HepG2 (cell line): ENCODE results near the gene APOC4. TPM values are rescaled to one million over a fixed set of nuclear protein-coding genes. Genes with fewer than 3 reads are reported as not detected.

Experiments used
- CAMTA2 ChIP-seq: sonication (generic); formaldehyde crosslinking; IDR thresholded peaks from 2 replicates; pipeline ENCODE4 v1.4.0; 2020; ENCODE audit warnings: mild to moderate bottlenecking, missing genetic modification reagents, borderline replicate concordance
- FOXC1 ChIP-seq: sonication (generic); formaldehyde crosslinking; IDR thresholded peaks from 2 replicates; pipeline ENCODE4 v1.8.0; 2022; ENCODE audit warnings: mild to moderate bottlenecking, missing genetic modification reagents, borderline replicate concordance
- GFI1 ChIP-seq: sonication (generic); formaldehyde crosslinking; IDR thresholded peaks from 2 replicates; pipeline ENCODE4 v1.5.0; 2020; ENCODE audit warnings: missing genetic modification reagents, mild to moderate bottlenecking, borderline replicate concordance
- HCFC1 ChIP-seq: fragments of 150-350 bp; IDR thresholded peaks from 2 replicates; pipeline ENCODE4 v1.6.1; 2014; ENCODE audit warnings: low read depth, low read length
- HMG20B ChIP-seq: conservative IDR thresholded peaks from 2 replicates; pipeline ENCODE4 v1.6.1; 2016; ENCODE audit warnings: missing genetic modification reagents, missing compliant biosample characterization
- KDM5B ChIP-seq: sonication (generic); formaldehyde crosslinking; IDR thresholded peaks from 2 replicates; pipeline ENCODE4 v1.4.0; 2020; ENCODE audit warnings: missing genetic modification reagents, mild to moderate bottlenecking, borderline replicate concordance
- KLF12 ChIP-seq: sonication (generic); formaldehyde crosslinking; IDR thresholded peaks from 2 replicates; pipeline ENCODE4 v1.4.0; 2020; ENCODE audit warnings: missing genetic modification reagents, borderline replicate concordance
- RXRB ChIP-seq: IDR thresholded peaks from 2 replicates; pipeline ENCODE4 v1.6.1; 2016; ENCODE audit warnings: borderline replicate concordance, missing genetic modification reagents, missing compliant biosample characterization
- SNAPC2 ChIP-seq: sonication (generic); formaldehyde crosslinking; IDR thresholded peaks from 2 replicates; pipeline ENCODE4 v1.8.1; 2022; ENCODE audit warnings: mild to moderate bottlenecking, missing genetic modification reagents
- SOX13 ChIP-seq, 3 experiments: fragments of 450-650 bp in 1 of 3; sonication (generic) in 1 of 3; formaldehyde crosslinking in 1 of 3; IDR thresholded peaks in 2 of 3; conservative IDR thresholded peaks in 1 of 3; 2 replicates each; pipeline versions ENCODE4 v1.5.0 to v1.6.1; 2016 to 2020; ENCODE audit warnings: antibody characterized with exemption in 1 of 3, mild to moderate bottlenecking in 1 of 3, missing compliant biosample characterization in 1 of 3, missing genetic modification reagents in 1 of 3, moderate library complexity in 1 of 3
- ZNF207 ChIP-seq: fragments of 450-650 bp; IDR thresholded peaks from 2 replicates; pipeline ENCODE4 v1.6.1; 2016; ENCODE audit warnings: antibody characterized with exemption, borderline replicate concordance
- ZNF337 ChIP-seq: sonication (generic); formaldehyde crosslinking; IDR thresholded peaks from 2 replicates; pipeline ENCODE4 v1.5.1; 2020; ENCODE audit warnings: missing genetic modification reagents, low read depth, mild to moderate bottlenecking, borderline replicate concordance
- ZNF33A ChIP-seq: sonication (generic); formaldehyde crosslinking; IDR thresholded peaks from 2 replicates; pipeline ENCODE4 v1.5.1; 2020; ENCODE audit warnings: missing genetic modification reagents, mild to moderate bottlenecking, moderate library complexity, borderline replicate concordance
- ZNF451 ChIP-seq: sonication (generic); formaldehyde crosslinking; IDR thresholded peaks from 2 replicates; pipeline ENCODE4 v1.5.0; 2020; ENCODE audit warnings: mild to moderate bottlenecking, missing genetic modification reagents
- polyA plus RNA-seq, 8 experiments: library from polyadenylated mRNA; depleted of rRNA in 3 of 8; stranded (reverse) in 7 of 8; unstranded in 1 of 8; fragments of >200 nt; fragmentation: Illumina TruSeq in 4 of 8; extraction: Trizol in 4 of 8; gene quantifications; 2 replicates each; pipeline versions ENCODE4 v1.2.1 to v1.2.3, GENCODE V29; 2011 to 2016; ENCODE audit warnings: low read depth in 4 of 8, missing spikeins in 1 of 8, mixed read lengths in 1 of 8; ENCODE audit not compliant: insufficient read depth in 1 of 8
- total RNA-seq, 5 experiments: library from RNA; depleted of rRNA; stranded (reverse); fragments of >200 nt; fragmentation: Illumina TruSeq; extraction: Trizol; gene quantifications; 2 replicates each; pipeline ENCODE4 v1.2.3, GENCODE V29; 2016; ENCODE audit warnings: low read depth in 1 of 5
- TF ChIP-seq, protein P1 (sequence below): IDR thresholded peaks from 2 replicates; pipeline ENCODE4 v1.6.1; 2018; ENCODE audit warnings: missing genetic modification reagents, mild to moderate bottlenecking, missing compliant biosample characterization
- TF ChIP-seq, protein P2 (sequence below): sonication (generic); formaldehyde crosslinking; IDR thresholded peaks from 2 replicates; pipeline ENCODE4 v1.4.0; 2020; ENCODE audit warnings: missing genetic modification reagents
- TF ChIP-seq, protein P3 (sequence below): sonication (generic); formaldehyde crosslinking; IDR thresholded peaks from 2 replicates; pipeline ENCODE4 v1.8.0; 2022; ENCODE audit warnings: mild to moderate bottlenecking, missing genetic modification reagents, moderate library complexity
- TF ChIP-seq, protein P4 (sequence below): sonication (generic); formaldehyde crosslinking; IDR thresholded peaks from 2 replicates; pipeline ENCODE4 v1.5.0; 2020; ENCODE audit warnings: mild to moderate bottlenecking, missing genetic modification reagents

Gene APOC4
- total and polyA plus RNA-seq, 2 of the 13 experiments (the other 11 are each of a cell fraction or from before 2014, with no cell fraction given), result 0.46 TPM; not detected in 1

DNA sequence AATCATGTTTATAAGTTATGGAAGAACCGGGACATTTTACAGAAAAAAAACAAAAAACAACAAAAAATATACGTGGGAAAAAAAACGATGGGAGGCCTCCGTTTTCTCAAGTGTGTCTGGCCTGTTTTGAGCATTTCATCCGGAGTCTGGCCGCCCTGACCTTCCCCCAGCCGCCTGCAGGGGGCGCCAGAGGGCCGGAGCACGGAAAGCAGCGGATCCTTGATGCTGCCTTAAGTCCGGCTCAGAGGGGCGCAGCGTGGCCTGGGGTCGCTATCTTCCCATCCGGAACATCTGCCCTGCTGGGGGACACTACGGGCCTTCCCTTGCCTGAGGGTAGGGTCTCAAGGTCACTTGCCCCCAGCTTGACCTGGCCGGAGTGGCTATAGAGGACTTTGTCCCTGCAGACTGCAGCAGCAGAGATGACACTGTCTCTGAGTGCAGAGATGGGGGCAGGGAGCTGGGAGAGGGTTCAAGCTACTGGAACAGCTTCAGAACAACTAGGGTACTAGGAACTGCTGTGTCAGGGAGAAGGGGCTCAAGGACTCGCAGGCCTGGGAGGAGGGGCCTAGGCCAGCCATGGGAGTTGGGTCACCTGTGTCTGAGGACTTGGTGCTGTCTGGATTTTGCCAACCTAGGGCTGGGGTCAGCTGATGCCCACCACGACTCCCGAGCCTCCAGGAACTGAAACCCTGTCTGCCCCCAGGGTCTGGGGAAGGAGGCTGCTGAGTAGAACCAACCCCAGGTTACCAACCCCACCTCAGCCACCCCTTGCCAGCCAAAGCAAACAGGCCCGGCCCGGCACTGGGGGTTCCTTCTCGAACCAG lies 38.2 kb upstream of the APOC4 start (continued):
- TF ChIP-seq, protein P1, sequence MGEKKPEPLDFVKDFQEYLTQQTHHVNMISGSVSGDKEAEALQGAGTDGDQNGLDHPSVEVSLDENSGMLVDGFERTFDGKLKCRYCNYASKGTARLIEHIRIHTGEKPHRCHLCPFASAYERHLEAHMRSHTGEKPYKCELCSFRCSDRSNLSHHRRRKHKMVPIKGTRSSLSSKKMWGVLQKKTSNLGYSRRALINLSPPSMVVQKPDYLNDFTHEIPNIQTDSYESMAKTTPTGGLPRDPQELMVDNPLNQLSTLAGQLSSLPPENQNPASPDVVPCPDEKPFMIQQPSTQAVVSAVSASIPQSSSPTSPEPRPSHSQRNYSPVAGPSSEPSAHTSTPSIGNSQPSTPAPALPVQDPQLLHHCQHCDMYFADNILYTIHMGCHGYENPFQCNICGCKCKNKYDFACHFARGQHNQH (CRISPR knock-in tag), result peak; percentile 85
- TF ChIP-seq HMG20B (CRISPR knock-in tag) (no peak), ZNF33A (CRISPR knock-in tag) (no peak), GFI1 (CRISPR knock-in tag) (peak; percentile 65; the same call in 1 of the 2 replicates), RXRB (CRISPR knock-in tag) (peak; percentile 92), ZNF337 (CRISPR knock-in tag) (0 out of 2 replicates have a peak, but pooled peaks have one; percentile 31), ZNF207 (no peak), SOX13 (IDR thresholded peaks at IDR 0.05) (0 out of 2 replicates have a peak, but pooled peaks have one; percentile 27), SOX13 (CRISPR knock-in tag; conservative IDR thresholded peaks at IDR 0.05 in 1 of 2, IDR thresholded peaks at IDR 0.05 in 1 of 2) (peak in 1 of 2 experiments; percentile 65; a peak in 2 of 4 replicates), CAMTA2 (CRISPR knock-in tag) (no peak), KLF12 (CRISPR knock-in tag) (no peak), FOXC1 (CRISPR knock-in tag) (peak; percentile 63; the same call in 1 of the 2 replicates), KDM5B (CRISPR knock-in tag) (no peak; the same call in 1 of the 2 replicates), HCFC1 (no peak), SNAPC2 (CRISPR knock-in tag) (peak; percentile 47; the same call in 1 of the 2 replicates), ZNF451 (peak; percentile 69; the same call in 1 of the 2 replicates)
- TF ChIP-seq, protein P2, sequence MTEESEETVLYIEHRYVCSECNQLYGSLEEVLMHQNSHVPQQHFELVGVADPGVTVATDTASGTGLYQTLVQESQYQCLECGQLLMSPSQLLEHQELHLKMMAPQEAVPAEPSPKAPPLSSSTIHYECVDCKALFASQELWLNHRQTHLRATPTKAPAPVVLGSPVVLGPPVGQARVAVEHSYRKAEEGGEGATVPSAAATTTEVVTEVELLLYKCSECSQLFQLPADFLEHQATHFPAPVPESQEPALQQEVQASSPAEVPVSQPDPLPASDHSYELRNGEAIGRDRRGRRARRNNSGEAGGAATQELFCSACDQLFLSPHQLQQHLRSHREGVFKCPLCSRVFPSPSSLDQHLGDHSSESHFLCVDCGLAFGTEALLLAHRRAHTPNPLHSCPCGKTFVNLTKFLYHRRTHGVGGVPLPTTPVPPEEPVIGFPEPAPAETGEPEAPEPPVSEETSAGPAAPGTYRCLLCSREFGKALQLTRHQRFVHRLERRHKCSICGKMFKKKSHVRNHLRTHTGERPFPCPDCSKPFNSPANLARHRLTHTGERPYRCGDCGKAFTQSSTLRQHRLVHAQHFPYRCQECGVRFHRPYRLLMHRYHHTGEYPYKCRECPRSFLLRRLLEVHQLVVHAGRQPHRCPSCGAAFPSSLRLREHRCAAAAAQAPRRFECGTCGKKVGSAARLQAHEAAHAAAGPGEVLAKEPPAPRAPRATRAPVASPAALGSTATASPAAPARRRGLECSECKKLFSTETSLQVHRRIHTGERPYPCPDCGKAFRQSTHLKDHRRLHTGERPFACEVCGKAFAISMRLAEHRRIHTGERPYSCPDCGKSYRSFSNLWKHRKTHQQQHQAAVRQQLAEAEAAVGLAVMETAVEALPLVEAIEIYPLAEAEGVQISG (CRISPR knock-in tag), result peak; percentile 68; the same call in 1 of the 2 replicates
- TF ChIP-seq, protein P3, sequence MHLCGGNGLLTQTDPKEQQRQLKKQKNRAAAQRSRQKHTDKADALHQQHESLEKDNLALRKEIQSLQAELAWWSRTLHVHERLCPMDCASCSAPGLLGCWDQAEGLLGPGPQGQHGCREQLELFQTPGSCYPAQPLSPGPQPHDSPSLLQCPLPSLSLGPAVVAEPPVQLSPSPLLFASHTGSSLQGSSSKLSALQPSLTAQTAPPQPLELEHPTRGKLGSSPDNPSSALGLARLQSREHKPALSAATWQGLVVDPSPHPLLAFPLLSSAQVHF (CRISPR knock-in tag), result no peak; the same call in 1 of the 2 replicates
- TF ChIP-seq, protein P4, sequence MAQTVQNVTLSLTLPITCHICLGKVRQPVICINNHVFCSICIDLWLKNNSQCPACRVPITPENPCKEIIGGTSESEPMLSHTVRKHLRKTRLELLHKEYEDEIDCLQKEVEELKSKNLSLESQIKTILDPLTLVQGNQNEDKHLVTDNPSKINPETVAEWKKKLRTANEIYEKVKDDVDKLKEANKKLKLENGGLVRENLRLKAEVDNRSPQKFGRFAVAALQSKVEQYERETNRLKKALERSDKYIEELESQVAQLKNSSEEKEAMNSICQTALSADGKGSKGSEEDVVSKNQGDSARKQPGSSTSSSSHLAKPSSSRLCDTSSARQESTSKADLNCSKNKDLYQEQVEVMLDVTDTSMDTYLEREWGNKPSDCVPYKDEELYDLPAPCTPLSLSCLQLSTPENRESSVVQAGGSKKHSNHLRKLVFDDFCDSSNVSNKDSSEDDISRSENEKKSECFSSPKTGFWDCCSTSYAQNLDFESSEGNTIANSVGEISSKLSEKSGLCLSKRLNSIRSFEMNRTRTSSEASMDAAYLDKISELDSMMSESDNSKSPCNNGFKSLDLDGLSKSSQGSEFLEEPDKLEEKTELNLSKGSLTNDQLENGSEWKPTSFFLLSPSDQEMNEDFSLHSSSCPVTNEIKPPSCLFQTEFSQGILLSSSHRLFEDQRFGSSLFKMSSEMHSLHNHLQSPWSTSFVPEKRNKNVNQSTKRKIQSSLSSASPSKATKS (CRISPR knock-in tag), result no peak
